HepG2 (cell line): ENCODE results near the gene C2orf49. TPM values are rescaled to one million over a fixed set of nuclear protein-coding genes. Genes with fewer than 3 reads are reported as not detected.

Source experiments
- ATAC-seq: fragments of 200-7000 bp; cut with Tn5 transposase; 3 replicates; pipeline ENCODE4 v1.9.1; 2020; ENCODE audit warnings: mild to moderate bottlenecking, moderate library complexity
- BruUV-seq: library from RNA; stranded (reverse); fragments of 400-500 nt; replicated peaks from 2 replicates; lab custom pipeline; 2021; lab: Mats Ljungman, UMichigan
- CTCF ChIA-PET: fragments of 300-600 bp; formaldehyde crosslinking; extraction: SDS; loops from one replicate; lab custom pipeline; 2021; ENCODE audit warnings: low total read pairs, inconsistent platforms, low intra/inter-chr PET ratio; lab: Yijun Ruan, JAX
- POLR2A ChIA-PET: fragments of 350-600 bp; sonication (Branson Sonifier 250); formaldehyde crosslinking; loops from one replicate; lab custom pipeline; 2020; ENCODE audit warnings: antibody characterized with exemption, inconsistent platforms; lab: Yijun Ruan, JAX
- DNase-seq: peaks from one replicate; pipeline ENCODE4 v3.0.0-alpha.2; 2015; ENCODE audit warnings: low spot score
- FAIRE-seq: peaks from 3 replicates; lab custom pipeline; 2011; peaks lifted over from hg19 to GRCh38; lab: Jason Lieb, UNC
- H2AFZ ChIP-seq: one replicate; pipeline ENCODE4 v1.6.1; 2011; ENCODE audit warnings: low read length, inconsistent platforms
- H3K27ac ChIP-seq: fragments of 300-600 bp; 3 replicates; pipeline ENCODE4 v1.8.0; 2011; ENCODE audit warnings: mixed run types, mild to moderate bottlenecking, mixed read lengths, low read length, inconsistent platforms; ENCODE audit not compliant: insufficient read depth; ENCODE audit errors: extremely low read length
- H3K27me3 ChIP-seq, 2 experiments: fragments of 200-600 bp in 1 of 2; 2 replicates in 1 of 2; 3 replicates in 1 of 2; pipeline versions ENCODE4 v1.6.0 to v1.8.0; 2011; ENCODE audit warnings: low read length in 2 of 2, mild to moderate bottlenecking in 2 of 2, moderate library complexity in 2 of 2, inconsistent platforms in 1 of 2; ENCODE audit not compliant: insufficient read depth in 2 of 2, control insufficient read depth in 1 of 2
- H3K36me3 ChIP-seq, 2 experiments: fragments of 200-600 bp in 1 of 2; replicated peaks in 1 of 2; 2 replicates in 1 of 2; 3 replicates in 1 of 2; pipeline versions ENCODE4 v1.5.1 to v1.8.0; 2011; ENCODE audit warnings: low read length in 2 of 2, inconsistent platforms in 1 of 2; ENCODE audit not compliant: insufficient read depth in 2 of 2, control insufficient read depth in 1 of 2
- H3K4me1 ChIP-seq: 2 replicates; pipeline ENCODE4 v1.5.1; 2012; ENCODE audit warnings: low read length, inconsistent platforms; ENCODE audit not compliant: insufficient read depth
- H3K4me2 ChIP-seq: 2 replicates; pipeline ENCODE4 v1.6.0; 2011; ENCODE audit warnings: low read depth, low read length, inconsistent platforms
- H3K4me3 ChIP-seq, 3 experiments: fragments of 200-600 bp in 1 of 3; sonication (generic), shearing (Covaris generic) in 1 of 3; replicated peaks in 1 of 3; 2 replicates each; pipeline ENCODE4 v1.5.1; 2011 to 2016; ENCODE audit warnings: low read length in 3 of 3, inconsistent platforms in 2 of 3, low read depth in 2 of 3, mild to moderate bottlenecking in 2 of 3, control low read depth in 1 of 3, mixed read lengths in 1 of 3; ENCODE audit not compliant: insufficient read depth in 1 of 3
- H3K79me2 ChIP-seq: one replicate; pipeline ENCODE4 v1.6.1; 2011; ENCODE audit warnings: low read length, inconsistent platforms; ENCODE audit not compliant: insufficient read depth
- H3K9ac ChIP-seq: 2 replicates; pipeline ENCODE4 v1.6.0; 2011; ENCODE audit warnings: mild to moderate bottlenecking, low read depth, low read length, inconsistent platforms; ENCODE audit not compliant: insufficient read depth
- H3K9me3 ChIP-seq: 2 replicates; pipeline ENCODE4 v1.5.1; 2012; ENCODE audit warnings: mild to moderate bottlenecking, low read length
- H4K20me1 ChIP-seq: 2 replicates; pipeline ENCODE4 v1.6.0; 2011; ENCODE audit warnings: inconsistent platforms, mild to moderate bottlenecking, low read length, moderate library complexity; ENCODE audit not compliant: insufficient read depth
- ATM ChIP-seq: fragments of 450-650 bp; IDR thresholded peaks from 2 replicates; pipeline ENCODE4 v1.7.1; 2017; ENCODE audit warnings: mild to moderate bottlenecking, borderline replicate concordance
- BHLHE40 ChIP-seq: IDR thresholded peaks from 2 replicates; pipeline ENCODE4 v1.6.1; 2011; ENCODE audit warnings: low read length, improper control_type of control experiment
- HES4 ChIP-seq: sonication (generic); formaldehyde crosslinking; IDR thresholded peaks from 2 replicates; pipeline ENCODE4 v1.9.0; 2021; ENCODE audit warnings: mild to moderate bottlenecking, missing genetic modification reagents, borderline replicate concordance
- JUND ChIP-seq: sonication (generic); formaldehyde crosslinking; IDR thresholded peaks from 2 replicates; pipeline ENCODE4 v1.8.0; 2022; ENCODE audit warnings: mild to moderate bottlenecking, missing genetic modification reagents
- RORA ChIP-seq: sonication (generic); formaldehyde crosslinking; IDR thresholded peaks from 2 replicates; pipeline ENCODE4 v1.5.0; 2020; ENCODE audit warnings: mild to moderate bottlenecking, missing genetic modification reagents, moderate library complexity
- U2AF2 ChIP-seq: fragments of 200-400 bp; formaldehyde crosslinking; IDR thresholded peaks from 2 replicates; pipeline ENCODE4 v1.6.1; 2017; ENCODE audit warnings: low read depth, mild to moderate bottlenecking, low read length
- USF2 ChIP-seq, 2 experiments: sonication (generic) in 1 of 2; formaldehyde crosslinking in 1 of 2; IDR thresholded peaks; 2 replicates each; pipeline versions ENCODE4 v1.5.1 to v1.6.1; 2011 to 2020; ENCODE audit warnings: borderline replicate concordance in 1 of 2, low read depth in 1 of 2, low read length in 1 of 2, mild to moderate bottlenecking in 1 of 2, missing genetic modification reagents in 1 of 2, moderate library complexity in 1 of 2
- ZBTB38 ChIP-seq: sonication (generic); formaldehyde crosslinking; IDR thresholded peaks from 2 replicates; pipeline ENCODE4 v1.5.1; 2020; ENCODE audit warnings: mild to moderate bottlenecking, missing genetic modification reagents
- ZNF513 ChIP-seq: sonication (generic); formaldehyde crosslinking; conservative IDR thresholded peaks from 2 replicates; pipeline ENCODE4 v1.5.0; 2020; ENCODE audit warnings: missing genetic modification reagents
- ZNF567 ChIP-seq: sonication (generic); formaldehyde crosslinking; IDR thresholded peaks from 2 replicates; pipeline ENCODE4 v1.8.1; 2023; ENCODE audit warnings: mild to moderate bottlenecking, missing genetic modification reagents, borderline replicate concordance
- ZNF709 ChIP-seq: sonication (generic); formaldehyde crosslinking; IDR thresholded peaks from 2 replicates; pipeline ENCODE4 v1.5.0; 2020; ENCODE audit warnings: mild to moderate bottlenecking, missing genetic modification reagents
- ZSCAN5A ChIP-seq: sonication (generic); formaldehyde crosslinking; IDR thresholded peaks from 2 replicates; pipeline ENCODE4 v1.8.0; 2022; ENCODE audit warnings: mild to moderate bottlenecking, missing genetic modification reagents, borderline replicate concordance
- WGBS: methylation state at CpG from one replicate; pipeline ENCODE4 v1.1.6; 2017; ENCODE audit warnings: low lambda C conversion rate; 5-methylcytosine and 5-hydroxymethylcytosine counted together
- in situ Hi-C: cut with HindIII; loops from 2 replicates; pipeline ENCODE4 v1.10.0; 2017; ENCODE audit warnings: low pct_unique_long_range_greater_than_20kb; ENCODE audit not compliant: extremely low pct_ligation_motif_present
- intact Hi-C: fragments of 100-400 bp; cut with micrococcal nuclease; formaldehyde crosslinking; loops from one replicate; pipeline ENCODE4 v1.10.0; 2022; ENCODE audit not compliant: unreplicated experiment
- polyA plus RNA-seq, 8 experiments: library from polyadenylated mRNA; depleted of rRNA in 3 of 8; stranded (reverse) in 7 of 8; unstranded in 1 of 8; fragments of >200 nt; fragmentation: Illumina TruSeq in 4 of 8; extraction: Trizol in 4 of 8; gene quantifications; 2 replicates each; pipeline versions ENCODE4 v1.2.1 to v1.2.3, GENCODE V29; 2011 to 2016; ENCODE audit warnings: low read depth in 4 of 8, missing spikeins in 1 of 8, mixed read lengths in 1 of 8; ENCODE audit not compliant: insufficient read depth in 1 of 8
- total RNA-seq, 5 experiments: library from RNA; depleted of rRNA; stranded (reverse); fragments of >200 nt; fragmentation: Illumina TruSeq; extraction: Trizol; gene quantifications; 2 replicates each; pipeline ENCODE4 v1.2.3, GENCODE V29; 2016; ENCODE audit warnings: low read depth in 1 of 5
- TF ChIP-seq, protein P1 (sequence below): sonication (generic); formaldehyde crosslinking; IDR thresholded peaks from 2 replicates; pipeline ENCODE4 v1.5.0; 2020; ENCODE audit warnings: missing genetic modification reagents
- TF ChIP-seq, protein P2 (sequence below): sonication (generic); formaldehyde crosslinking; IDR thresholded peaks from 2 replicates; pipeline ENCODE4 v1.5.0; 2020; ENCODE audit warnings: mild to moderate bottlenecking, missing genetic modification reagents, moderate library complexity
- TF ChIP-seq, protein P3 (sequence below): sonication (generic); formaldehyde crosslinking; IDR thresholded peaks from 2 replicates; pipeline ENCODE4 v1.4.0; 2020; ENCODE audit warnings: low read depth, mild to moderate bottlenecking, missing genetic modification reagents

Gene C2orf49
- total and polyA plus RNA-seq, 2 of the 13 experiments (the other 11 are each of a cell fraction or from before 2014, with no cell fraction given) = 24.7 to 28.8 TPM

- Histone ChIP-seq H4K20me1 (no peaks in the 10 kb centered on the region), H3K36me3 (peaks cover 31 to 90% of the 10 kb centered on the region in 2 experiments; a peak in 4 of 5 replicates), H3K27me3 (no peaks in the 10 kb centered on the region), H3K9ac (no peak overlapping the region), H3K4me3 (no peak overlapping the region), H3K27ac (no peak overlapping the region), H3K4me2 (no peak overlapping the region), H3K4me1 (no peaks in the 10 kb centered on the region), H3K9me3 (no peaks in the 10 kb centered on the region), H2AFZ (no peak overlapping the region), H3K79me2 (no peaks in the 10 kb centered on the region)
- in situ Hi-C loops (no loop called here), intact Hi-C loops (no loop called here)
- ChIA-PET POLR2A (no interaction called here), CTCF (no interaction called here)
- DNase-seq (peak; percentile 21), FAIRE-seq (peak; percentile 69), ATAC-seq (peak; percentile 64)
- WGBS = 84% methylated on average over 5 of the region's 5 CpGs
- BruUV-seq = no TSS peak
- TF ChIP-seq, protein P1, sequence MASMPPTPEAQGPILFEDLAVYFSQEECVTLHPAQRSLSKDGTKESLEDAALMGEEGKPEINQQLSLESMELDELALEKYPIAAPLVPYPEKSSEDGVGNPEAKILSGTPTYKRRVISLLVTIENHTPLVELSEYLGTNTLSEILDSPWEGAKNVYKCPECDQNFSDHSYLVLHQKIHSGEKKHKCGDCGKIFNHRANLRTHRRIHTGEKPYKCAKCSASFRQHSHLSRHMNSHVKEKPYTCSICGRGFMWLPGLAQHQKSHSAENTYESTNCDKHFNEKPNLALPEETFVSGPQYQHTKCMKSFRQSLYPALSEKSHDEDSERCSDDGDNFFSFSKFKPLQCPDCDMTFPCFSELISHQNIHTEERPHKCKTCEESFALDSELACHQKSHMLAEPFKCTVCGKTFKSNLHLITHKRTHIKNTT = no peak
- no peak for TF ChIP-seq JUND (CRISPR knock-in tag)
- TF ChIP-seq RORA = no peak
- TF ChIP-seq ZNF567 (CRISPR knock-in tag) = no peak
- no peak for TF ChIP-seq ZNF513
- no peak for TF ChIP-seq HES4
- no peak for TF ChIP-seq ZNF709
- TF ChIP-seq, protein P2, sequence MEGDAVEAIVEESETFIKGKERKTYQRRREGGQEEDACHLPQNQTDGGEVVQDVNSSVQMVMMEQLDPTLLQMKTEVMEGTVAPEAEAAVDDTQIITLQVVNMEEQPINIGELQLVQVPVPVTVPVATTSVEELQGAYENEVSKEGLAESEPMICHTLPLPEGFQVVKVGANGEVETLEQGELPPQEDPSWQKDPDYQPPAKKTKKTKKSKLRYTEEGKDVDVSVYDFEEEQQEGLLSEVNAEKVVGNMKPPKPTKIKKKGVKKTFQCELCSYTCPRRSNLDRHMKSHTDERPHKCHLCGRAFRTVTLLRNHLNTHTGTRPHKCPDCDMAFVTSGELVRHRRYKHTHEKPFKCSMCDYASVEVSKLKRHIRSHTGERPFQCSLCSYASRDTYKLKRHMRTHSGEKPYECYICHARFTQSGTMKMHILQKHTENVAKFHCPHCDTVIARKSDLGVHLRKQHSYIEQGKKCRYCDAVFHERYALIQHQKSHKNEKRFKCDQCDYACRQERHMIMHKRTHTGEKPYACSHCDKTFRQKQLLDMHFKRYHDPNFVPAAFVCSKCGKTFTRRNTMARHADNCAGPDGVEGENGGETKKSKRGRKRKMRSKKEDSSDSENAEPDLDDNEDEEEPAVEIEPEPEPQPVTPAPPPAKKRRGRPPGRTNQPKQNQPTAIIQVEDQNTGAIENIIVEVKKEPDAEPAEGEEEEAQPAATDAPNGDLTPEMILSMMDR (CRISPR knock-in tag) = peak; percentile 45
- no peak for TF ChIP-seq U2AF2
- TF ChIP-seq, protein P3, sequence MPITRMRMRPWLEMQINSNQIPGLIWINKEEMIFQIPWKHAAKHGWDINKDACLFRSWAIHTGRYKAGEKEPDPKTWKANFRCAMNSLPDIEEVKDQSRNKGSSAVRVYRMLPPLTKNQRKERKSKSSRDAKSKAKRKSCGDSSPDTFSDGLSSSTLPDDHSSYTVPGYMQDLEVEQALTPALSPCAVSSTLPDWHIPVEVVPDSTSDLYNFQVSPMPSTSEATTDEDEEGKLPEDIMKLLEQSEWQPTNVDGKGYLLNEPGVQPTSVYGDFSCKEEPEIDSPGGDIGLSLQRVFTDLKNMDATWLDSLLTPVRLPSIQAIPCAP (CRISPR knock-in tag) = no peak
- TF ChIP-seq ATM = no peak
- peak; percentile 35; the same call in 1 of the 2 replicates for TF ChIP-seq USF2 (IDR thresholded peaks at IDR 0.05; ENCODE audit: low read depth, low read length)
- TF ChIP-seq USF2 (CRISPR knock-in tag; IDR thresholded peaks at IDR 0.05; ENCODE audit: borderline replicate concordance) = no peak
- no peak for TF ChIP-seq ZSCAN5A (CRISPR knock-in tag)
- no peak for TF ChIP-seq ZBTB38 (CRISPR knock-in tag)
- TF ChIP-seq BHLHE40 = peak; percentile 76
Measured at GRCh38 chr2:105287692-105288091, 49.6 kb upstream of the C2orf49 start.
